Measurements from ENCODE around the gene PSG2. TPM values are rescaled to one million over a fixed set of nuclear protein-coding genes. Genes with fewer than 3 reads are reported as not detected.
"Not testable (repeated sequence)": the region's sequence is repeated elsewhere in the genome, so short reads cannot be mapped to it uniquely, and the experiment has no call there.

Gene PSG2
- total RNA-seq, 1 experiment from 2014 or later: not detected

DNA sequence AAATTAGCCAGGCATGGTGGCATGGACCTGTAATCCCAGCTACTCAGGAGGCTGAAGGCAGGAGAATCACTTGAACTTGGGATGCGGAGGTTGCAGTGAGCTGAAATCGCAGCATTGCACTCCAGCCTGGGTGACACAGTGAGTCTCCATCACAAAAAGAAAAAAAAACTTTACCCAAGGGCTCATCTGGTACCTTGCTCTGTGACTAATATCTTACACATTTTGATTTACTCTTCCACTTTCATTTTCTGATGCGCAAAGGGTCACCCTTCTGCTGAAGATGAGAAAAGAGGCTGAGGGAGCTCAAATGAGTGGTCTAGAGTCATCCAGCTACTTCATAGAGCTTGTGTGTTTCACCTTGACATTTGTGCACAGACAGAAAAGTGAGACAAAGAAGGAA, 34.5 kb downstream of the PSG2 start:
- H3K27me3 ChIP-seq (replicated peaks); H3K36me3 ChIP-seq; H3K4me3 ChIP-seq; DNase-seq (ENCODE audit: low read depth in 1 of 2, low spot score in 2 of 2); H3K4me1 ChIP-seq (replicated peaks); H3K27ac ChIP-seq; H3K9me3 ChIP-seq (replicated peaks): not testable (repeated sequence)

DNA sequence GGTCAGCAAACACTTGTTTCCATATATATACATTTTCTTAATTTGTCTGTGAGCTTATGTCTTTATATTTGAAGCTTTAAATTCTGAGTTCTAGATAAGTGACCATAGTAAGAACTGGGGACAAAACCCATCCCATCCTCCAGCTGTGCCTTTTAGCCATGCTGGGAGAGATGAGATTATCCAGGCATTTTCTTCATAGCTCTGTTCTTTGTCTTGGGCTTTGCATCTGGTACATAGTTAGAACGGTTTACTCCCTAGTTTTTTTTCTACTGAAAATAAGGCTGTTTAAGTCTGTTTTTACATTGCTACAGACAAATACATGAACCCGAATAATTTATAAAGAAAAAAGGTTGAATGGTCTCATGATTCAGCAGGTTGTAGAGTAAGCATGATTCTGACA, 35.9 kb downstream of the PSG2 start:
- H3K4me3 ChIP-seq; H3K4me1 ChIP-seq (replicated peaks); H3K27ac ChIP-seq; DNase-seq (ENCODE audit: low read depth in 1 of 2, low spot score in 2 of 2); H3K9me3 ChIP-seq (replicated peaks); H3K36me3 ChIP-seq; H3K27me3 ChIP-seq (replicated peaks): not testable (repeated sequence)

DNA sequence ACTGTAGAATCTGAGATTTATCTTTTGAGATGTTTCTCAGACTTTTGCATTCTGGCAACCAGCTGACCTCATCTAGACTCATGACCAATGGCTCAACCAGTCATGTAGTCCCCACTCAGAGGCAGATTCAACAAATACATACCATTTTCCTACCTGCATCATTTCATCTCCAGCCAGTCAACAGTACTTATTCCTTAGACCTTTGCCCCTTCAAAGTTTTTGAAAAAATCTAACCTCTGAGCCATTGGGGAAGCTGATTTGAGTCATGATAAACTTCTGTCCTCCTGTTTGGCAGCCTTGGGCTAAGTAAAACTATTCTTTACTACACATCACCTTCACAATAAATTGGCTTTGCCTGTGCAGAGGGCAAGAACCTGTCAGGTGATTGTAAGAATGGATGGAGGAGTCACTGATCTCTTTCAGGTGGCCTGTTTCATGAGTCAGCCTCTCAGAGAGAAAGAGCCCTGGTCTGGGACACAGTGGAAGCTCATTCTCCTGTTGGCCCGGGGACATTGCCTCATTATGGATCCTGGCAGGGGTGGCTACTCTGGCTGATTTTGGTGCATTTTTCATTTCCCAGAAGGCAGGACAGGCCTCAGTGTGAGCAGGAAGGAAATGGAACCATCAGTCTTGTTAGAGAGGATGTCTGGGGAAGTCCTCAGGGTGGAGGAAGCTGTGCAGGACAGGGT, 38.9 kb downstream of the PSG2 start:
- H3K4me3 ChIP-seq; H3K4me1 ChIP-seq (replicated peaks); H3K9me3 ChIP-seq (replicated peaks); H3K27ac ChIP-seq; DNase-seq (ENCODE audit: low read depth in 1 of 2, low spot score in 2 of 2); H3K36me3 ChIP-seq; H3K27me3 ChIP-seq (replicated peaks): not testable (repeated sequence)

DNA sequence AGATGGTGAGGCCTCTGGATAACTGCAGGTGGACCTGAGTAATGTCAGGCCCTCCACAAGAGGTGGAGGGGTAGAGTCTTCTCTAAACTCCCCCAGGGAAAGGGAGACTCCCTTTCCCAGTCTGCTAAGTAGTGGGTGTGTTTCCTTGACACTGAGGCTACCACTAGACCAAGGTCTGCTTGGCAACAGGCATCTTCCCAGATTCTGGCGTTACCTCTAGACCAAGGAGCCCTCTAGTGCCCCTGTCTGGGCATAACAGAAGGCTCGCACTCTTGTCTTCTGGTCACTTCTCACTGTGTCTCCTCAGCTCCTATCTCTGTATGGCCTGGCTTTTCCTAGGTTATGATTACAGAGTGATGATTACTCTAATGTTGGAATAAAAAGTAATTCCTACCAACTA, 50.9 kb downstream of the PSG2 start:
- not testable (repeated sequence) for H3K4me3 ChIP-seq; H3K36me3 ChIP-seq; H3K27me3 ChIP-seq (replicated peaks); H3K9me3 ChIP-seq (replicated peaks); H3K4me1 ChIP-seq (replicated peaks); H3K27ac ChIP-seq
- DNase-seq (ENCODE audit: low read depth in 1 of 2, low spot score in 2 of 2): peak; percentile 21 to 52

DNA sequence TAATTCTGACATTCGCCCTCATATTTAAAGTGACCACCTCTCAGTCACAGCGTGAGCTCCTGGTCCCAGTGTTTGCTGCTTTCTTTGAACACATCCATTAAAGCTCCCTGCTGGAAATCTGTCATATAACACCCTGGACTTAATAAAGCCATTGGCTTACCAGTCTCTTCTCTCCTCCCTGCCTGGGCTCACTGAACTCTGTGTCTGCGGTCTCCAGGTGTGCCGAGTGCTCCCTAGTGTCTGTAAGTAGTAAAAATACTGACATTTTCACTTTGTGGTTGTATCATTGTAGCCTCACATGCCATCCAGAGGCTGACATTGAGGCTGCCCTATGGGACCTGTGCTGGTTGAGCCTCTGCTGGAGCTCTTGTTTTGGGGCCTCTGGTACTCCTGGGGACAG, 53.6 kb downstream of the PSG2 start:
- Histone ChIP-seq H3K4me1 (replicated peaks) (no peaks in the 10 kb centered on the region), H3K36me3 (no peaks in the 10 kb centered on the region), H3K4me3 (no peak overlapping the region), H3K27me3 (replicated peaks) (no peaks in the 10 kb centered on the region), H3K27ac (no peak overlapping the region), H3K9me3 (replicated peaks) (no peaks in the 10 kb centered on the region)
- DNase-seq (ENCODE audit: low read depth in 1 of 2, low spot score in 2 of 2): no peak

DNA sequence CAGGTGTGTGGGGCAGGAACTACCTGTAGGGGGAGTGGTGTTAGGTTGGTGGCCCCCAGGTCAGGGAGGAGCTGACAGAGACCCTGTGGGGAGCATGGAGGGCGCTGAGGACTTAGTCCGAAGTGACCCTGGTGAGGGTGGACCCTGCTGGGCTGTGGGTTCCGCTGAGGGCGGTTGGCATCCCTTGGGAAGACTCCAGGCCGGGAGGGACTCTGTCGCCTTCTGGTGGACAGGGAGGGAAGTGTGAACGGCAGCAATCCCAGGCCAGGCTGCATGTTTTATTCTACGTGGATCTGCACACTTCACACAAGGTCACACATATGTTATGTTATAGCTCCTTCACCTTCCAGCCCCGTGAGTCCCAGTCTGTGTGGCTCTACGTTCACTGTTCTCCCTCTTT, 54.5 kb downstream of the PSG2 start:
- H3K4me1 ChIP-seq (replicated peaks); H3K27me3 ChIP-seq (replicated peaks); H3K27ac ChIP-seq; H3K9me3 ChIP-seq (replicated peaks); H3K36me3 ChIP-seq; H3K4me3 ChIP-seq: not testable (repeated sequence)
- peak in 1 of 2 experiments; percentile 7 for DNase-seq (ENCODE audit: low read depth in 1 of 2, low spot score in 2 of 2)

DNA sequence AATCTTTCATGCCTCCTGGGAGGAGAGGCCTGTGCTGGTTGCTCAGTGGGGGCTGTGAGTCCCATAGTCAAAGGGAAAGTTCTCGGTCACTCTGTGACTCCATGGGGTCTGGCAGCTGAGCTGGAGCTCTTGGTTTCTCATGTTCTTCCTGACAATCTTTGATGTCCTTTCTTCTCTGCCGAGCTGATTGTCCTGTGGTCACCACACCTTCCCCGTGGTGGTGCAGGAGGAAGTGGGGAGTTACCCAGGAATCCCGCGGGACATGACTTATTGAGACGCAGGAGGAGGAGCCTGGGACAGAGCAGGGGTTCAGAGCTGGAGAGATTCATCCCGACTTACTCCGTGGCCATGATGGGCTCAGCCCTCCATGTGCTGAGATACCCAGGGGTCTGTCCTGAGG, 55.4 kb downstream of the PSG2 start:
- H3K36me3 ChIP-seq; H3K4me3 ChIP-seq; H3K4me1 ChIP-seq (replicated peaks); DNase-seq (ENCODE audit: low read depth in 1 of 2, low spot score in 2 of 2); H3K27ac ChIP-seq; H3K9me3 ChIP-seq (replicated peaks); H3K27me3 ChIP-seq (replicated peaks): not testable (repeated sequence)

DNA sequence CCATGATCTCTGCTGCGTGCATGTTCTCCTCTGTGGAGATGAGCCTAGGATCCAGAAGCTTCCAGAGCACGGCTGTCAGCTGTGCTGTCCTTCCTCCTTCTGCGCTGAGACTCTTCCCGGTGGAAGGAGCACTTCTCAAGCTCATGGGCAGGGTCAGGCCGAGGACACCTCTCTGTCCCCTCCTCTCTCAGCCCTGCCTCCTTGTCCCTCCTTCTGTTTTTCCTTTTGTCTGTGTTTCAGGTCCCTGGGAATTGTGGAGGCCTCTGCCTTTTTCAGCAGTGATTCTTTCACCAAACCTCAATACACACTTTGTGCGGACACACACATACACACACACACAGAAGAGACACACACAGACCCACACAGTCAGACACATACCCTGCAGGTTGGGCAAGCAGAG, 56.1 kb downstream of the PSG2 start, which contains the start of gene PSG11:
Gene PSG11 (minus strand): TSS at position 101 of the 400 bp plus-strand sequence. CDS start 97 bp downstream, at position 4.
- H3K4me3 ChIP-seq; H3K27me3 ChIP-seq (replicated peaks); DNase-seq (ENCODE audit: low read depth in 1 of 2, low spot score in 2 of 2); H3K27ac ChIP-seq; H3K9me3 ChIP-seq (replicated peaks); H3K4me1 ChIP-seq (replicated peaks); H3K36me3 ChIP-seq: not testable (repeated sequence)

DNA sequence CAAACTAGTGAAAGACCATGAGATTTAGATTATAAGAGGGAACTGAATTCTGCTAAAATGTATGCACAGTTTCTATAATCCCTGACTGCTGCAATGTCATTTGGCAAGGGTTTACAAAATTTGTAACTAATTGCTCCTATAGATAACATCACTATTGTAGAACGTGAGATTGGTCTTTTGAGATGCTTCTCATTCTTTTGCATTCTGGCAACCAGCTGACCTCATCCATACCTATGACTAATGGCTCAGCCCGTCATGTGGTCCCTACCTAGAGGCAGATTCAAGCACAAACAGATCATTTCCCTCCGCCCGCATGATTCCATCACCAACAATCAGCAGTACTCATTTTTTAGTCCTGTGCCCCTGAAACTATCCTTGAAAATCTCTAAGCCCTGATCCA, 60.4 kb downstream of the PSG2 start:
- H3K4me3 ChIP-seq; H3K9me3 ChIP-seq (replicated peaks); H3K36me3 ChIP-seq; H3K27me3 ChIP-seq (replicated peaks): not testable (repeated sequence)
- Histone ChIP-seq H3K4me1 (replicated peaks) (peaks cover 11% of the 10 kb centered on the region), H3K27ac (peak overlapping the region; percentile 99)
- DNase-seq (ENCODE audit: low read depth in 1 of 2, low spot score in 2 of 2): peak; percentile 69 to 82

DNA sequence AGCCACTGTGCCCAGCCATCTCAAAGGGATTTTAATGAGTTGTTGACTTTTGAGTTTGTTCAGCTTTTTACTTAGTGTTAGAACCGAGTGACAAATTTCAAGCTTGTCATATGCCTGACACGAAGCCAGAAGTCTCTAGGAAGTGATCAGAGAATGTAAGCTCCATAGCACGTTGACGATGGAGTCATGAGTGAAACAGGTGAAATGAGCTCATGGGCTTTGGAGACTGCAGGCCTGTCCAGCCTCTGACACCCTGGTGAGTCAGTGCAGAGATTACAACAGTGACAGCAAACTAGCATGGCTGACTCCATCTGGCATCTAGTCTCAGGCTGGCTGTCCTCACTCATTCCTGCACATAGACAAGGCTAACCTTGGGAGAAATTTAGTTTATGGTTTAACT, 60.9 kb downstream of the PSG2 start:
- not testable (repeated sequence) for H3K36me3 ChIP-seq; H3K27me3 ChIP-seq (replicated peaks); H3K9me3 ChIP-seq (replicated peaks); H3K4me3 ChIP-seq
- Histone ChIP-seq H3K4me1 (replicated peaks) (peaks cover 11% of the 10 kb centered on the region), H3K27ac (peak overlapping the region; percentile 99)
- peak in 1 of 2 experiments; percentile 67 for DNase-seq (ENCODE audit: low read depth in 1 of 2, low spot score in 2 of 2)

DNA sequence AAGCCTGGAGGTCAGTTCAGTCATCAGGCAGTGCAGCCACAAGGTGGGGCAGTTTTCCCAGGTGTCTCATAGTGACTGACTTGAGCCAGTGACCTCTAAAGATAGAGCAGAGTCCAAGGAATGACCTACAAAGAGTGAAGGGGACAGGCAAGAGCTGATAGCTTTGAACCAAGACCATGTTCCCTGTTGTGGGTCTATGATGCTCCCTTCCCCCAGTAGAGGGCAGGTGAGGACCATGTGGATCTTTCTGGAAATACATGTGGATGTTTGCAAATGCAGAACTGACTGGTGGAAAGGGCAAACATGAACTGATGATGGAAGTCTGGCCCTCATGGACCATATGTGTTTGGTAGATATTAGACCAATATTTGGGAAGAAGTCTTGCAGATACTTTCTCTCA, 62.9 kb downstream of the PSG2 start:
- H3K4me1 ChIP-seq (replicated peaks): peaks cover 11% of the 10 kb centered on the region
- not testable (repeated sequence) for H3K36me3 ChIP-seq; H3K27ac ChIP-seq; H3K27me3 ChIP-seq (replicated peaks); H3K4me3 ChIP-seq; DNase-seq (ENCODE audit: low read depth in 1 of 2, low spot score in 2 of 2); H3K9me3 ChIP-seq (replicated peaks)

Other genes starting within 250 kb of the PSG2 start
- gene PSG1, start 203.0 kb downstream of the PSG2 start, total RNA-seq (2014; rRNA removed; shearing (Covaris generic)): 0.05 TPM in 1 of 2 replicates, not detected in the other
- not detected in 2 replicates for gene PSG6, start 164.8 kb downstream of the PSG2 start, total RNA-seq (2014; rRNA removed; shearing (Covaris generic))
- not detected in 2 replicates for gene PSG7, start 145.5 kb downstream of the PSG2 start, total RNA-seq (2014; rRNA removed; shearing (Covaris generic))
- not detected in 2 replicates for gene PSG11, start 56.2 kb downstream of the PSG2 start, total RNA-seq (2014; rRNA removed; shearing (Covaris generic))
- 0.82 TPM in 1 of 2 replicates, not detected in the other for gene PSG5, start 103.8 kb upstream of the PSG2 start, total RNA-seq (2014; rRNA removed; shearing (Covaris generic))
- not detected in 2 replicates for gene PSG4, start 122.9 kb upstream of the PSG2 start, total RNA-seq (2014; rRNA removed; shearing (Covaris generic))
- 0.13 TPM in 1 of 2 replicates, not detected in the other for gene PSG9, start 186.8 kb upstream of the PSG2 start, total RNA-seq (2014; rRNA removed; shearing (Covaris generic))

All from SJSA1 (cell line).